Measurements from ENCODE around the gene RBM42. TPM values are rescaled to one million over a fixed set of nuclear protein-coding genes. Genes with fewer than 3 reads are reported as not detected.

The RBM42 gene
- total and polyA plus RNA-seq, 7 donors, result 50.1 to 69.1 (median 61.1) TPM

GRCh38 chr19:35618857-35619256 is 10.0 kb upstream of the RBM42 start:
- 77 to 80% (median 78%) methylated on average over 7 of the region's 7 CpGs for WGBS, 3 donors
- peaks cover 0 to 25% of the 10 kb centered on the region in 2 donors for H3K36me3 ChIP-seq (ENCODE audit: insufficient read depth in 1 of 2, low read depth in 1 of 2)
- ATAC-seq (no peak), DNase-seq (no peak)
- H3K27me3 ChIP-seq (ENCODE audit: insufficient read depth in 3 of 3, low read length in 2 of 3), result no peaks in the 10 kb centered on the region
- H3K9me3 ChIP-seq, result no peaks in the 10 kb centered on the region
- no peaks in the 10 kb centered on the region for H3K4me1 ChIP-seq
- no peak overlapping the region for H3K4me3 ChIP-seq
- no peak for TF ChIP-seq CTCF (IDR thresholded peaks at IDR 0.05)
- no peak overlapping the region for H3K27ac ChIP-seq
- intact Hi-C loops (cut with DNase I), result no loop called here

GRCh38 chr19:35619290-35619923 is 9.4 kb upstream of the RBM42 start:
- Histone ChIP-seq H3K4me1 (no peaks in the 10 kb centered on the region), H3K27ac (no peak overlapping the region), H3K27me3 (ENCODE audit: insufficient read depth in 3 of 3, low read length in 2 of 3) (no peaks in the 10 kb centered on the region), H3K9me3 (no peaks in the 10 kb centered on the region), H3K36me3 (ENCODE audit: insufficient read depth in 1 of 2, low read depth in 1 of 2) (peaks cover 0 to 25% of the 10 kb centered on the region in 2 donors), H3K4me3 (no peak overlapping the region)
- intact Hi-C loops (cut with DNase I), result no loop called here
- WGBS, 3 donors, result 94 to 99% (median 96%) methylated on average over 7 to 12 of the region's 12 CpGs
- DNase-seq, result no peak
- ATAC-seq, result no peak
- TF ChIP-seq CTCF (IDR thresholded peaks at IDR 0.05), result no peak

- no peak for TF ChIP-seq CTCF (IDR thresholded peaks at IDR 0.05)
- Histone ChIP-seq H3K27me3 (ENCODE audit: insufficient read depth in 3 of 3, low read length in 2 of 3) (no peaks in the 10 kb centered on the region), H3K36me3 (ENCODE audit: insufficient read depth in 1 of 2, low read depth in 1 of 2) (peaks cover 0 to 25% of the 10 kb centered on the region in 2 donors), H3K4me1 (no peaks in the 10 kb centered on the region), H3K4me3 (no peak overlapping the region), H3K27ac (no peak overlapping the region), H3K9me3 (no peaks in the 10 kb centered on the region)
- 89 to 93% (median 90%) methylated on average over 17 of the region's 17 CpGs for WGBS, 3 donors
- intact Hi-C loops (cut with DNase I), result no loop called here
- ATAC-seq (no peak), DNase-seq (no peak)
Measured at GRCh38 chr19:35620001-35620400, 8.8 kb upstream of the RBM42 start.

GRCh38 chr19:35621708-35622107 is 7.1 kb upstream of the RBM42 start:
- no peak for TF ChIP-seq CTCF (IDR thresholded peaks at IDR 0.05)
- DNase-seq (no peak), ATAC-seq (no peak)
- Histone ChIP-seq H3K36me3 (ENCODE audit: insufficient read depth in 1 of 2, low read depth in 1 of 2) (peaks cover 0 to 16% of the 10 kb centered on the region in 2 donors), H3K27ac (no peak overlapping the region), H3K9me3 (no peaks in the 10 kb centered on the region), H3K4me1 (no peaks in the 10 kb centered on the region), H3K27me3 (ENCODE audit: insufficient read depth in 3 of 3, low read length in 2 of 3) (no peaks in the 10 kb centered on the region), H3K4me3 (no peak overlapping the region)
- whole genome bisulfite sequencing, 3 donors, result 92 to 95% (median 94%) methylated on average over 9 of the region's 9 CpGs
- intact Hi-C loops (cut with DNase I), result no loop called here

GRCh38 chr19:35622750-35623149 is 6.1 kb upstream of the RBM42 start:
- no peak for TF ChIP-seq CTCF (IDR thresholded peaks at IDR 0.05)
- H3K4me3 ChIP-seq, result no peak overlapping the region
- no peak for DNase-seq
- no peaks in the 10 kb centered on the region for H3K4me1 ChIP-seq
- no peak overlapping the region for H3K27ac ChIP-seq
- no peaks in the 10 kb centered on the region for H3K27me3 ChIP-seq (ENCODE audit: insufficient read depth in 3 of 3, low read length in 2 of 3)
- intact Hi-C loops (cut with DNase I), result no loop called here
- H3K36me3 ChIP-seq (ENCODE audit: insufficient read depth in 1 of 2, low read depth in 1 of 2), result peaks cover 0 to 9% of the 10 kb centered on the region in 2 donors
- H3K9me3 ChIP-seq, result no peaks in the 10 kb centered on the region
- 86 to 94% (median 90%) methylated on average over 10 to 13 of the region's 13 CpGs for WGBS, 3 donors
- no peak for ATAC-seq

Data from psoas muscle (tissue), 8 donors.